HG02798 (cell line): ENCODE data around the gene TNRC18.
"Not testable (repeated sequence)": the region's sequence is repeated elsewhere in the genome, so short reads cannot be mapped to it uniquely, and the experiment has no call there.

ENCODE experiments used
- ATAC-seq: cut with Tn5 transposase; IDR thresholded peaks from one replicate; pipeline ENCODE4 v1.9.1; 2021; ENCODE audit warnings: mild to moderate bottlenecking; ENCODE audit not compliant: unreplicated experiment, poor library complexity

TNRC18 gene

DNA sequence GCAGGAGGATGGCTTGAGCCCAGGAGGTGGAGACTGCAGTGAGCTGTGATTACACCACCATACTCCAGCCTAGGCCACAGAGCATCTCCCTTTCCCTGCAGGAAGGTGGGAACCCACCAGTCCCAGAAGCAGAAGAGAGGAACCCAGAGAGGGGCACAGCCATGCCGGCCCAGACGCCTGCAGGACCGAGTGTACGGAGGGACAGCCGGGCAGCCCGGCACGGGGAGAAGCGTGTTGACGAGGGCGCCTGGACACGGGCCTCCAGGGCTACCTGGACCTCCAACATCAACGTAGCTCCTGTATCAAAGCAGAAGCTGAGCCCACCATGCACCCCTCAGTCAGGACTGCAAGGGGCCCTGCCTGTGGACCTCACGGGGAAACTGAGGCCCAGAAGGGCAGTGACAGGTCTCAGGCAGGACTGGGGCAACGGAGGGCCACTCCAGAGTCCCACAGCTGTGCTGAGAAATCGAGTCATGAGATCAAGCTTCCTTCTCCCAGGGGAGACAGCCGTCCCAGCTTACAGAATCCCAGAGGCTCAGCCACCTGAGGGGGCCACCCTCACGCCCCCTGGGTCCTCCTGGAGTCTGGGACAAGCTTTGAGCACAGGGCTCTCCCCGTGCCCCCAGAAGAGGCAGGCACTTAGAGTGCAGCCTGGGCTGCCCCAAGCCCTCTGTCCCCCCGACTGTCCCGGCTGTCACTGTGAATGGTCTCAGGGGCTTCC, 43.1 kb downstream of the TNRC18 start:
- ATAC-seq: no peak

DNA sequence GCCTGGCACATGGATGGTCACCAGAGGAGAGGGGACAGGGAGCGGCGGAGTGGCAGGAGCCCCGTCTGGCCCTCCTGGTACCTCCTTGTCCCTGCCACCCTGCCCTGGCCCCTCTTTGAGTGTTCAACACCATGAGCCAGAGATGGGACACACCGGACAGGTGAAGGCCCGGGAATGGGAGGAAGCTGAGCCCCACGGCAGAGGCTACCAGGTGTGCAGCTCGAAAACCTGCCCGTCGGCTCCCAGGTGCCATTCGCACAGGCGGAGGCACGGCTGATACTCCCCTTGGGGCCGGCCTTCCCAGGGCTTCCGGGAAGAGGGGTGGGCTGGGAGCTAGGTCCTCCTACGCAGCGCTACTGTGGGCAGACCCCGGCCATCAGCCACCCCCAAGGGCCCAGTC, 44.1 kb downstream of the TNRC18 start:
- no peak for ATAC-seq

DNA sequence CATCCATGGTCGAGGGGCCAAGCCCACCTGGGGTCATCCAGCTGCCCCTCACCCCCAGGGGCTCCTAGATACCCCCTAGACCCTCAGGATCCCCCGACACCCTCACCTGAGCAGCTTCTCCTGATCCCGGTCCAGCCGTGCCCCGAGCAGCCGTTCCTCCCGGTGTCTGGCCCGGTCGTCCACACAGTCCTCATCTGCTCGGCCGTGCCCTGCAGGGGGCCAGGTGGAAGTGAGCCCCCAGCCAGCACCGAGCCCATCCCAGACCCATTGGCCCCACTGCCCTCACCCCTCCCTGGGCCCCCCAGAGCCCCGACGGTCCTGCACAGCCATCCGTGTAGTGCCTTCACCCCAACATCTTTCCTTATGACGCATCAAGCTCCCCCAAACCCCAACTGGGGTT, 45.8 kb downstream of the TNRC18 start:
- no peak for ATAC-seq

DNA sequence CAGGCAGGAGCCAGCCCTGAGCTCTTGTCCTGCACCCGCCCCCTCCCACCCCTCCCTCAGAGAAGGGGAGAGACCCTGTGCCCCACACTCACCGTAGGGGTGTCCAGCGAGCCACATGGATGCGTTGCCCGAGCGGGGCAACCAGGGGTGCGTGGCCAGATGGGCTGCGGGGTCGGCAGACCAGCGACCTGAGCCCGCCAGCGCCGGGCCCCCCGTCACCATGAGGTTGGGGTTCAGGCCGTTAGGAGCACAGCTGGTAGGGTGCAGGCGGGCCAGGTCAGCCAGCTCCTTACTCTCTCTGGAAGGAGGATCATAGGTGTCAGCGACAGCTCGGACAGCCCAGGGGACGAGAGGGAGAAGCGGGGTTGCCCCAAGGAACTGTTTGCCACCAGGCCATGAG, 46.4 kb downstream of the TNRC18 start:
- ATAC-seq: no peak

DNA sequence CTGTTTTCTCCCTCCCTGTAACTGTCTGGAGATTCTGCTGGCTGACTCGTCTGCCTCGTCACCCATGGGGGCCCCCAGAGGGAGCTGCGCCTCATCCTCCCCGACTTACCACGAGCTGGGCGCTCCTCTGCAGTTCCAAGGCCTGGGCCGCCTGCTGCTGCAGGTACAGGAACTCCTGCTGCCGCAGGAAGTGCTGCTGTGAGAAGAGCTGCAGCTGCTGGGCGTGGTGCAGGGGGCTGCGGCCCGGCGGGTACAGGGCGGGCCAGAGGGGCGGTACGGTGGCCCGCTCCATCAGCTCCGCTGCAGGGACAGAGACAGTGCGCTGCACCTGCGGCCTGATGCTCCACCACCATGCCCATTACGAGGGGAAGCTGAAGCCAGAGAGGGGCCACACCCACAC, 47.7 kb downstream of the TNRC18 start:
- no peak for ATAC-seq

DNA sequence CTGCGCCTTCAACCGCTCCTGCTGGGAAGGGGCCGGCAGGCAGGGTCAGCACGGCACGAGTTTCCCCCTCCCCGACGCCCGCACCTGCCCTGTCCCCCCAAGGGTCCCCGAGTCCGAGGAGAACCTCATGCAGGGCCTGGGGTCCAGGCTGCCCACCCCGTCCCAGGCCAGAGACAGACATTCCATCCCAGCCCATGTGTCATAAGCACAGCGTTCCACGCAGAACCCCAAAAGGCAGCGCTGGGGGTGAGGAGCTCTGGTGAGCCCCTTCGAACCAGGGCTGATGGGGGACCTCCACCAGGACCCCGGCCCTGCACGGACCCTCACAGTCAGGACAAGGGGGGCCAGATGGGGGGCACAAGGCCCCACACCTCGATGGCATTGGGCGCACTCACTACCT, 49.2 kb downstream of the TNRC18 start:
- no peak for ATAC-seq

DNA sequence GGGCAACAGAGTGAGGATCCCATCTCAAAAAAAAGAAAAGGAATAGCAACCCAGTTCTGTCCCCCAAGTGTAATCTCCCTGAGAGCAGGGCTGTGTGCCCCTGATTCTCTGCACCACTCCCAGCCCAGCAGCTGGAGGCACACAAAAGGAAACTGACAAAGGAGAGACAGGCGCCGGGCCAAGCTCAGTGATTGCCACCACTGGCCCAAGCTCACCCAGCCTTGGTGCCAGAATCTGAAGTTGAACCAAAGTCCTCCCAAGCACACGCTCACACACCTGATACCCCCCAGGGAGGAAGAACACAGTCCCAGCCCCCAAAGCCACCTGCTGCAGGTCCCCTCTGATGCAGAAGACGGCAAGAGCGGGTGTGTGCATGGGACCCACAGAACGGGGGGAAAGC, 50.3 kb downstream of the TNRC18 start:
- no peak for ATAC-seq

DNA sequence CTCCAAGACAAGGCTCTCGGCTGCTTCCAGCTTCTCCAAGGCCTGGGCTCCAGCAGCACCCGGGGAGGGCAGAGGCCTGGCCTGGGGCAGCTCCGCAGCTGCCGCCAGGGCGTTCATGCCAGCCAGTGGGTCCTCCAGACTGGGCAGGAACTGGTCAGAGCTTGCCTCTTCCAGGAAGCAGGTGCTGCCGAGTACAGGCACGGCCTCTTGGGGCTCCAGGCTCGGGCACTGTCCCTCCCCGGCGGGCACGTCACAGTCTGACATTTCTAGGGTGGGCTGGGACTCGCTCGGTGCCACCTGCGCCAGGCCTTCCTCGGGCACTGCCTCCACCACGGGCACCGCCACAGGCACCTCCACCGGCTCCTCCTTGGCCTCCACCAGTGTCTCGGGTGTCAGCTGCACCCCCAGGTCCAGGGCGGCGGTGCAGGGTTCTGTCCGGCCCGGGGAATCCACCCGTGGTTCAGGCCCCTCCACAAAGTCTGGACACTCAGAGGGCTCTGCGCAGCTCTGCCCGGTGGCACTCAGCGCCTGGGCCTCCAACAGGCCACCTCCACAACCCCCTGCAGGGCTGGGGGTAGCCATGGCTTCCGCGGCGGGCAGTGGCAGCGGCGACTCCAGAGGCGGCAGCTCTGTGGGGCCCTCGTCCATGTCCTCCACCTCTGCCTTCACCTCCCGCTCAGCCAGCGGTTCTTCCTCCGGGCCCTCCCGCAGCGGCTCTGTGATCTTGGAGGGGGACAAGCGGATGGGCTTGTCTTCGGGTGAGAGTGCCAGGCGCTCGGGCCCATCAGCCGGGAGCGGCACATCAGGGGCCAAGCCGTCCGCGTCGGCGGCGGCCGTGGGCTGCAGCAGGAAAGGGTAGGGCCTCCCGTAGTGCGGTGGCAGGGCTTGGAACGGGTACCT, 52.9 kb downstream of the TNRC18 start:
- no peak for ATAC-seq

DNA sequence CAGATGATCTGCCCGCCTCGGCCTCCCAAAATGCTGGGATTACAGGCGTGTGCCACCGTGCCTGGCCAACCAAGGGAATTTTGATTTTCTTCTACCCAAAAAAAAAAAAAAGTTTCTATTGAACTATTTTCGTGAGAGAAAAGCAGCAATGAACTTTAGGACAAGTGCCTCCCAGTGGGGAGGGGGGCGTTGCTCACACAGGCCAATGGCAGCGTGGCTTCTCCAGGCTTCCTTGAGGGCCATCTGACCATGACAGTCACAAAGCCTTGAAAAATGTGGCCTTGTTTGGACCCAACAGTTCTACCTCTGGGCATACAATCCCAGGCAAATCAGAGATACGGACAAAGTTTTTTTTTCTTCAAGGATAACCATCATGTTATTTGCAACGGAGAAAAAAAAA, 56.0 kb downstream of the TNRC18 start:
- no peak for ATAC-seq

DNA sequence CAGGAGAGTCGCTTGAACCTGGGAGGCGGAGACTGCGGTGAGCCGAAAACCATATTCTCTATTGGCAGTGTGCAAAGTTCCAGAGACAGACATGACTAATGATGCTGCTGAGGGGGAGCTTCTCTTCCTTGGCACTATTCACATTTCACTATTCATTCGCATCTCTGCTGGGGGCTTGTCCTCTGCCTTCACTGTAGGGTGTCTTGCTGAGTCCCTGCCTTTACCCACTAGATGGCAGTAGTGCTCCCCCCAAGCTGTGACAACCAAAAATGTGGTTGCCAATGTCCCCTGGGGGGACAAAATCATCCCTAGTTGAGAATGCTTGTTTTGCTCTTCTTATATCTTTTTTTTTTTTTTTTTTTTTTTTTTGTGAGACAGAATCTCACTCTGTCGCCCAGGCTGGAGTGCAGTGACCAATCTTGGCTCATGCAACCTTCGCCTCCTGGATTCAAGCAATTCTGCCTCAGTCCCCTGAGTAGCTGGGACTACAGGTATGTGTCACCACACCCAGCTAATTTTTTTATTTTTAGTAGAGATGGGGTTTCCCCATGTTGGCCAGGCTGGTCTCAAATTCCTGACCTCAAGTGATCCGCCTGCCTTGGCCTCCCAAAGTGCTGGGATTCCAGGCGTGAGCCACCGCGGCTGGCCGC, 57.5 kb downstream of the TNRC18 start:
- ATAC-seq: peak; percentile 74

DNA sequence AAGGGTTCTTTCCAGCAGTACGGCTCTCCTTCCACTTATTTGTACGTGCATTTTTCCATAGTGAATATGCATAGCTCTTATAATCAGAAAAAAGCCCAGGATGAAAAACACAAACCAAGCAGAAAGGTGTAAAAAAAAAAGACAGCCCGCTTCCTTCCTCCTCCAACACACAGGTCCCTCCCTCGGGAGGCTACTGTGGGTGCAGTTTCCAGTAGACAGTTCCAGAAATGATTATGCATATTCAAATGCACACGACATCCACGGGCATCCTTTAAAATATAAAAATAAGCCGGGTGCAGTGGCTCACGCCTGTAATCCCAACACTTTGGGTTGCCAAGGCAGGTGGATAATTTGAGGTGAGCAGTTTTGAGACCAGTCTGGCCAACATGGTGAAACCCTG, 59.9 kb downstream of the TNRC18 start:
- ATAC-seq: no peak

DNA sequence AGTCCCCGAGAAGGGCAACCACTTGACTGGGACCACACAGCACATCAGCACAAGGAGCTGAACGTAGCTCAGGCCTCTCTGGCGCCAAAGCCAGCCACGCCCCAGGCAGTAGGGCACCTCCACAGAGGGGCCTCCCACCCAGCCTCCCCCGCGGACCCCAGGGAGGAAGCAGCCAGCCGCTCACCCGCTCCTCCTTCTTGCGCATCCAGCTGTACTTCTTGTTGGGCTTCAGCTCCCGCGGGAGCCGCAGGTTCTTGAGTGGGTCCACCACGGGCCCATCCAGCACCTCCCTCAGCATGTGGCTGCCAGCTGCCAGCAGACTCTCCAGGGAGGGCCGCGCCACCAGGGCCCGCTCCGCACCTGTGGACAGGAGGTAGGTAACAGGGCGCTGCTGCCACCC, 61.2 kb downstream of the TNRC18 start:
- ATAC-seq: no peak

DNA sequence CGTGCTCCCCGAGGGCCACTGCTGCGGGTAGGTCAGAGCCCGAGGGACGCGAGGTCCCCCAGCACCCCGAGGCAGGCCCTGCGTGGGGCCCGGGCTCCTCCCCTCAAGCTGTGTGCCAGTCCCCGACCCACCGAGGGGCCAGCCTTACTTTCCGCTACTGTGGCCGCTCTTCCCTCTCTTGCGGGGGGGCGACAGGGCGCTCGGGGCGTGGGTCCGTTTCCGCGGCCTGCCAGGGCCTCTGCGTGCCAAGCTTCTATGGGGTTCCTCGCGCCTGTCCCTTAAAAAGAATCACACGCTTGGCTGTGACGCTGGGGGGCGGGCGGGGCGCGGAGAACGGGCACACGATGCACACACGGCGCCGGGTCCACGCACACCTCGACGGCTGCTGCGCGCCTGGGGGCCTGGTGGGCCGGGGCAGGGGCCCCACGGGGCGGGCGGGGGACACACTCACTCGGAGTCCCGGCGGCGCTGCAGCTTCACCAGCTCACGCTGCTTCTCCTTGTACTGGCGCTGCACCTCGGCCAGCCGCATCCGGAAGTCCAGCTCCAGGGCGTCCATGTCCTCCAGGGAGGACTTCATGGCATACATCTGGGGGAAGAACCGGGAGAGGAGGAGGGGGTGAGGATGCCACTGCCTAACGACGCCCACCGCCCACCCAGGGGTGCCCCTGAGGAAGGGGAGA, 62.0 kb downstream of the TNRC18 start:
- no peak for ATAC-seq

DNA sequence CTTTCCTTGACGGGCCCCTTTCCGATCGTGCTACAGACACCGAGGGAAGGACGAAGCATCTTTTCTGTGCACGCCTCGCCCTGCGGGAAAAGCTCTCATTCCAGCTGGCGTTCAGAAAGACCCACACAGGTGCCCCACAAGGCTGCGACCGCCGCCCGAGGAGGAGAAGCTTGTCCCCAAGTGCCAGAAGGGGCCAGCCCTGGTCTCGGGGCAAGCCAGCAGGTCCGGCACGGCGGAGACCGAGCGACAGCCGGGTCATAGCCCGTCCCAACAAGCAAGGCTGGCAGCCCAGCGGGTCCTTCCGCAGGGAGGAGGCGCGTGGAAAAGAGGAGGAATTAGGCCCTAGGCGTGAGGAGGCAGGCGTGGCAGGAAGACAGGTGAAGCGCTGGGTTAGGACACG, 62.7 kb downstream of the TNRC18 start:
- ATAC-seq: no peak

DNA sequence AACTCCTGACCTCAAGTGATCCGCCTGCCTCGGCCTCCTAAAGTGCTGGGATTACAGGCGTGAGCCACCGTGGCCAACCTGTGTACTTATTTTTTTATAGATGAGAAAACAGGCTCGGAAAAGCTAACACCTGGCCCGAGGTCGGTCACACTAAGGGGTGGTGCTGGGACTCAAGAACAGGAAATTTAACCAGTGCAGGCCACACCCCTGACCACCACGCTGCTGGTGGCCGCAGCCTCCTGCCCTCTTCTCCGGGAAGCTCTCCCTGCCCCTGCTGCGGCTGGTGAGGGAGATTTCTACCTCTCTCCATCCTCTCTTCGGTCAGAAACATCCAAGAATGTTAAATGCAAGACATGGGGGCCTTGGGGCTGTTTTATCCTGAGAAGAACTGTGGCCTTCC, 63.2 kb downstream of the TNRC18 start:
- ATAC-seq: no peak

DNA sequence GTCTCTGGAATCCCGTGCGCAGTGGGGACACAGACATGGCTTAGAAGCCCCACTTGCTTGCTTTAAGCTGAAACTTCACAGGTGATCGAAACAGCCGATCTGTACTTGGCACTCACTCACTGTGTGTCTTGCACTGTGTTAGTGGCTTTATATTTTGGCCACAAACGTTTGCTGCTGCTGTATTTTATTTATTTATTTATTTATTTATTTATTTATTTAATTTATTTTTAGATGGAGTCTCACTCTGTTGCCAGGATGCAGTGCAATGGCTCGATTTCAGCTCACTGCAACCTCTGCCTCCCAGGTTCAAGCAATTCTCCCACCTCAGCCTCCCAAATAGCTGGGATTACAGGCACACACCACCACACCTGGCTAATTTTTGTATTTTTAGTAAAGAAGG, 63.6 kb downstream of the TNRC18 start:
- ATAC-seq: not testable (repeated sequence)

DNA sequence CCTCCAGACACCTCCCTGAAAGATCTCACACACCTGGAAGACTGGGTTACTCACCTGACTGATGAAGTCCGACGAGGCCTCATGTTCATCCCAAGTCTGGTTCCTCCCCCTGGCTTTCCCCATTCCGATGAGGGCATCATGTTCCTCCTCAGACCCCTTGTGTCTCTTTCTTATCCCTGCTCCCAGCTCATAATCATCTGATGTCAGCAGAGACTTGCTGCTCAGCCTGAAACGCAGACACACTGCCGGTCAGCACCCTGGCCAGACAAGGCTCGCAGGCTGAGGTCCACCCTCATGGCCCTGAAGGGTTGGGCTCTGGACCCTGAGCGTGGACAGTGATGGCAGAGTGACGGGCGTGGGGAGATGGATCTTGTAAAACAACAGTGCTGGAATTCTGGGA, 64.3 kb downstream of the TNRC18 start:
- ATAC-seq: no peak

DNA sequence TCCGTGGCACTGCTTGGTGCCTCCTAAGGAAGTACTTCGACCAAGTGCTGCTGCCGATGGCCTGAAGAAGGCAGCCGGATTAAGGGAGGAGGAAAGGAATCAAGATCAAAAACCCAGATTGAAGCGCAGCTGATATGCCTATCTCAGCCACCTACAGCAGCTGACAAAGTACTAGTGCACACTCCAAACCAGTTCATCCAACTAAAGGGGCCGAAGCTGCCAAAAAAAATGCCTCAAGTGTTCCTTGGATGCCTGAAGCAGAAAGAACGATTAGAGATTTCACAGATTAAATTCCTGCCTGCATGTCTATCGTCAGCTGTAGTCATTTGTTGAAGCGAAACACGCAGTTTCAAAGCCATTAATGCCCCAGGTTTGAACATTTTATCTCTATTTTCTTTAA, 65.7 kb downstream of the TNRC18 start:
- ATAC-seq: no peak

DNA sequence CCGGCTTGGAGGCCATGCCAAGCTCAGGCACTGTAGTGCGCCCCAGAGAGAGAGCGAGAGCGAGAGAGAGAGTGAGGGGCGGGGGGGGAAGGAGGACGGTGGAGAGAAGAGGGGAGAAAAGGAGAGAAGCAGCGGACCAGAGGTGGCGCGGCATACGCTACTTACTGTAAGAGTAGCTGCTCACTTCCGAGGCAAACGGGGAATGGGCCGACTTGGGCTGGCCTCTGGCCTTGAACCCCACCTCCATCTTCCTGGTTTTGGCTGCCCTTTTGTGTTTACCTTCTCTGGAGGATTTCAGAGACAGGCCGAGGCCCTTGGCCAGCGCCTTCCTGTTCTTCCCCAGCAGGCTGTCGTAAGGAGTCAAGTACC, 66.9 kb downstream of the TNRC18 start:
- ATAC-seq: no peak

DNA sequence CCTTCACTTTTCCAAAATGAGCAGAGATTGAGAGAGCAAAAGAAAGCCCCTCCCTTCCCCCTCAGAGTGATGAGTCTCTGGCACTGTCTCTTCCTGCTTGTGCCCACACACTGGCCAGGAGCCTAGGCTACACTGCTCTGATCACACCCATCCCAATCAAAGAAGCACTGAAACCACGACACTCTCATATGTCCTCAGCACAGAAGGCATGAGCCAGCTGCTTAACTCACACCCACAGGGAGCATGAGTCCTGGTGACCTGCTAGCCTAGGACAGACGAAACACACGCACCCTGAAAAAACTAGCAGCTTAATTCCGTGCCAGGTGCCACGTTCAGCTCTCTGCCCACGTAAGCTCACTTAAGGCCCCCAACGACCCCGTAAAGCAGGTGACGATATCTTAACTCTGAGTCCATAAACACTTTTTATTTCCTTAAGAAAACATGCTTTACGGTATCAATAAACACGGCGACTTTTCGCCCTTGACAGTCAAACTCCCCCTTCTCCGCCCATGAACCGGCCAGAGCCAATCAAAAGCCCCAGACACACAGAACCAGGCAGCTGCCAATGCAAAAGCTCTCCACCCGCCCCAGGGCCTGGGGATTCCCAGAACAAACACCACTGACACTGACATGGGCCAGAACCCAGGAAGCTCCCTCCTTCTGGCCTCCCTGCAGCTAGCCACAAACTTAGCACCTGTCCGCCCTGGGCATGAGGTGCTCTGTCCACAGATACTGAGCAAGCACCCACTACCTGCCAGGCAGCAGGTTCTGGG, 69.0 kb downstream of the TNRC18 start:
- no peak for ATAC-seq
